Liver (tissue), 9 donors: ENCODE measurements around the gene RABEP2. TPM values are rescaled to one million over a fixed set of nuclear protein-coding genes. Genes with fewer than 3 reads are reported as not detected.

Experiments used
- DNase-seq: peaks from one replicate; pipeline ENCODE4 v3.0.0-alpha.2; 2017; ENCODE audit warnings: low spot score
- H3K27ac ChIP-seq, 2 donors: one replicate each; pipeline ENCODE4 v1.7.0; 2013; ENCODE audit warnings: inconsistent platforms in 2 of 2, low read length in 2 of 2, control low read depth in 1 of 2, low read depth in 1 of 2, mild to moderate bottlenecking in 1 of 2
- H3K27me3 ChIP-seq, 4 donors: one replicate each; pipeline versions ENCODE4 v1.6.1 to v1.7.0; 2013; ENCODE audit warnings: low read length in 3 of 4, inconsistent platforms in 1 of 4, mild to moderate bottlenecking in 1 of 4, moderate library complexity in 1 of 4; ENCODE audit not compliant: control insufficient read depth in 4 of 4, insufficient read depth in 4 of 4
- H3K36me3 ChIP-seq, 4 donors: one replicate each; pipeline versions ENCODE4 v1.6.1 to v1.7.0; 2013; ENCODE audit warnings: low read length in 3 of 4, mild to moderate bottlenecking in 3 of 4, low read depth in 1 of 4, moderate library complexity in 1 of 4; ENCODE audit not compliant: control insufficient read depth in 4 of 4, insufficient read depth in 3 of 4
- H3K4me1 ChIP-seq, 4 donors: one replicate each; pipeline versions ENCODE4 v1.6.1 to v1.7.0; 2013; ENCODE audit warnings: low read length in 3 of 4, mild to moderate bottlenecking in 3 of 4, moderate library complexity in 1 of 4; ENCODE audit not compliant: control insufficient read depth in 4 of 4, insufficient read depth in 4 of 4
- H3K4me3 ChIP-seq, 3 donors: one replicate each; pipeline versions ENCODE4 v1.6.1 to v1.7.0; 2013; ENCODE audit warnings: low read length in 3 of 3, control low read depth in 1 of 3, low read depth in 1 of 3, mild to moderate bottlenecking in 1 of 3
- H3K9ac ChIP-seq, 2 donors: one replicate each; pipeline ENCODE4 v1.7.0; 2013; ENCODE audit warnings: low read length in 2 of 2, mild to moderate bottlenecking in 2 of 2, moderate library complexity in 2 of 2, control low read depth in 1 of 2, low read depth in 1 of 2
- H3K9me3 ChIP-seq, 4 donors: one replicate each; pipeline versions ENCODE4 v1.6.1 to v1.7.0; 2013; ENCODE audit warnings: low read length in 3 of 4; ENCODE audit not compliant: control insufficient read depth in 4 of 4
- EGR1 ChIP-seq, 2 donors: IDR thresholded peaks; 2 replicates each; pipeline ENCODE4 v1.6.1; 2016 to 2018; ENCODE audit warnings: antibody characterized with exemption in 2 of 2, low read depth in 2 of 2
- FOXA2 ChIP-seq: IDR thresholded peaks from 2 replicates; pipeline ENCODE4 v1.6.1; 2016; ENCODE audit warnings: antibody characterized with exemption
- GABPA ChIP-seq, 2 donors: IDR thresholded peaks in 1 of 2; conservative IDR thresholded peaks in 1 of 2; 2 replicates each; pipeline ENCODE4 v1.6.1; 2016; ENCODE audit warnings: antibody characterized with exemption in 2 of 2, mild to moderate bottlenecking in 1 of 2, moderate library complexity in 1 of 2
- HNF4A ChIP-seq, 2 donors: conservative IDR thresholded peaks; 2 replicates each; pipeline ENCODE4 v1.6.1; 2016; ENCODE audit warnings: antibody characterized with exemption in 2 of 2, mild to moderate bottlenecking in 2 of 2
- HNF4G ChIP-seq: IDR thresholded peaks from 2 replicates; pipeline ENCODE4 v1.6.1; 2016; ENCODE audit warnings: antibody characterized with exemption
- JUND ChIP-seq, 2 donors: IDR thresholded peaks; 2 replicates each; pipeline ENCODE4 v1.6.1; 2016; ENCODE audit warnings: antibody characterized with exemption in 2 of 2
- SP1 ChIP-seq: IDR thresholded peaks from 2 replicates; pipeline ENCODE4 v1.6.1; 2018; ENCODE audit warnings: antibody characterized with exemption, mild to moderate bottlenecking
- TAF1 ChIP-seq: conservative IDR thresholded peaks from 2 replicates; pipeline ENCODE4 v1.6.1; 2016; ENCODE audit warnings: antibody characterized with exemption, mild to moderate bottlenecking
- YY1 ChIP-seq: IDR thresholded peaks from 2 replicates; pipeline ENCODE4 v1.6.1; 2016; ENCODE audit warnings: antibody characterized with exemption, mild to moderate bottlenecking
- WGBS: extraction: QIAGEN DNeasy Blood & Tissue Kit; methylation state at CpG from one replicate; pipeline ENCODE4 v1.1.7; 2013; 5-methylcytosine and 5-hydroxymethylcytosine counted together
- polyA plus RNA-seq, 2 donors: library from polyadenylated mRNA; stranded (reverse) in 1 of 2; unstranded in 1 of 2; fragments of 200-250 nt in 1 of 2; fragments of >200 nt in 1 of 2; fragmentation: Nextera tagmentation in 1 of 2; extraction: Ambion mirVana in 1 of 2; gene quantifications; one replicate each; pipeline versions ENCODE4 v1.2.1 to v1.2.3, GENCODE V29; 2013 to 2015
- total RNA-seq, 2 donors: library from RNA; depleted of rRNA; stranded (reverse); fragments of >200 nt; gene quantifications; one replicate each; pipeline ENCODE4 v1.2.3, GENCODE V29; 2014
- TF ChIP-seq, protein P1 (sequence below): IDR thresholded peaks from 2 replicates; pipeline ENCODE4 v1.6.1; 2016; ENCODE audit warnings: antibody characterized with exemption
- TF ChIP-seq, protein P2 (sequence below): IDR thresholded peaks from 2 replicates; pipeline ENCODE4 v1.6.1; 2016; ENCODE audit warnings: antibody characterized with exemption
- TF ChIP-seq, protein P3 (sequence below): fragments of 150-350 bp; IDR thresholded peaks from 2 replicates; pipeline ENCODE4 v1.5.1; 2017; ENCODE audit warnings: improper control_type of control experiment, low read depth, low read length; ENCODE audit not compliant: missing input control
- TF ChIP-seq, protein P4 (sequence below): IDR thresholded peaks from 2 replicates; pipeline ENCODE4 v1.6.1; 2016; ENCODE audit warnings: antibody characterized with exemption, mild to moderate bottlenecking
- donor health status: healthy.
- donor health status: healthy.
- donor health status: healthy.
- donor health status: healthy.
- donor health status: healthy.

The RABEP2 gene
- total and polyA plus RNA-seq, 4 donors, result 3.0 to 16.1 (median 8.3) TPM

- no peaks in the 10 kb centered on the region for H3K4me1 ChIP-seq
- DNase-seq, result no peak
- no peak overlapping the region for H3K9ac ChIP-seq
- peaks cover 0 to 16% (median 3%) of the 10 kb centered on the region in 4 donors for H3K36me3 ChIP-seq
- H3K4me3 ChIP-seq, result no peak overlapping the region
- WGBS, result 89% methylated on average over 15 of the region's 15 CpGs
- no peaks in the 10 kb centered on the region for H3K9me3 ChIP-seq
- H3K27ac ChIP-seq, result no peak overlapping the region
- H3K27me3 ChIP-seq, result no peaks in the 10 kb centered on the region
- TF ChIP-seq, protein P1, sequence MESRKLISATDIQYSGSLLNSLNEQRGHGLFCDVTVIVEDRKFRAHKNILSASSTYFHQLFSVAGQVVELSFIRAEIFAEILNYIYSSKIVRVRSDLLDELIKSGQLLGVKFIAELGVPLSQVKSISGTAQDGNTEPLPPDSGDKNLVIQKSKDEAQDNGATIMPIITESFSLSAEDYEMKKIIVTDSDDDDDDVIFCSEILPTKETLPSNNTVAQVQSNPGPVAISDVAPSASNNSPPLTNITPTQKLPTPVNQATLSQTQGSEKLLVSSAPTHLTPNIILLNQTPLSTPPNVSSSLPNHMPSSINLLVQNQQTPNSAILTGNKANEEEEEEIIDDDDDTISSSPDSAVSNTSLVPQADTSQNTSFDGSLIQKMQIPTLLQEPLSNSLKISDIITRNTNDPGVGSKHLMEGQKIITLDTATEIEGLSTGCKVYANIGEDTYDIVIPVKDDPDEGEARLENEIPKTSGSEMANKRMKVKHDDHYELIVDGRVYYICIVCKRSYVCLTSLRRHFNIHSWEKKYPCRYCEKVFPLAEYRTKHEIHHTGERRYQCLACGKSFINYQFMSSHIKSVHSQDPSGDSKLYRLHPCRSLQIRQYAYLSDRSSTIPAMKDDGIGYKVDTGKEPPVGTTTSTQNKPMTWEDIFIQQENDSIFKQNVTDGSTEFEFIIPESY, result no peak
- TF ChIP-seq, protein P2, sequence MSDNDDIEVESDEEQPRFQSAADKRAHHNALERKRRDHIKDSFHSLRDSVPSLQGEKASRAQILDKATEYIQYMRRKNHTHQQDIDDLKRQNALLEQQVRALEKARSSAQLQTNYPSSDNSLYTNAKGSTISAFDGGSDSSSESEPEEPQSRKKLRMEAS, result no peak
- no peak for TF ChIP-seq JUND (IDR thresholded peaks at IDR 0.05)
Measured at GRCh38 chr16:28901862-28902261, 23.2 kb downstream of the RABEP2 start.

- Histone ChIP-seq H3K27me3 (no peaks in the 10 kb centered on the region), H3K4me1 (no peaks in the 10 kb centered on the region), H3K9ac (no peak overlapping the region), H3K27ac (no peak overlapping the region), H3K4me3 (no peak overlapping the region), H3K36me3 (peaks cover 0 to 12% (median 3%) of the 10 kb centered on the region in 4 donors), H3K9me3 (no peaks in the 10 kb centered on the region)
- 92% methylated on average over 25 of the region's 25 CpGs for WGBS
- TF ChIP-seq, protein P2, result no peak
- TF ChIP-seq JUND (IDR thresholded peaks at IDR 0.05) (no peak), HNF4A (conservative IDR thresholded peaks at IDR 0.05) (no peak), EGR1 (IDR thresholded peaks at IDR 0.05; ENCODE audit: low read depth in 2 of 2) (no peak), TAF1 (no peak), GABPA (IDR thresholded peaks at IDR 0.05 in 1 of 2, conservative IDR thresholded peaks at IDR 0.05 in 1 of 2) (no peak)
- TF ChIP-seq, protein P1, result no peak
- DNase-seq, result no peak
Measured at GRCh38 chr16:28900601-28901000, 24.4 kb downstream of the RABEP2 start.

- H3K36me3 ChIP-seq, result peaks cover 0 to 9% (median 3%) of the 10 kb centered on the region in 4 donors
- H3K27me3 ChIP-seq, result no peaks in the 10 kb centered on the region
- no peaks in the 10 kb centered on the region for H3K9me3 ChIP-seq
- H3K27ac ChIP-seq, result no peak overlapping the region
- TF ChIP-seq, protein P3, sequence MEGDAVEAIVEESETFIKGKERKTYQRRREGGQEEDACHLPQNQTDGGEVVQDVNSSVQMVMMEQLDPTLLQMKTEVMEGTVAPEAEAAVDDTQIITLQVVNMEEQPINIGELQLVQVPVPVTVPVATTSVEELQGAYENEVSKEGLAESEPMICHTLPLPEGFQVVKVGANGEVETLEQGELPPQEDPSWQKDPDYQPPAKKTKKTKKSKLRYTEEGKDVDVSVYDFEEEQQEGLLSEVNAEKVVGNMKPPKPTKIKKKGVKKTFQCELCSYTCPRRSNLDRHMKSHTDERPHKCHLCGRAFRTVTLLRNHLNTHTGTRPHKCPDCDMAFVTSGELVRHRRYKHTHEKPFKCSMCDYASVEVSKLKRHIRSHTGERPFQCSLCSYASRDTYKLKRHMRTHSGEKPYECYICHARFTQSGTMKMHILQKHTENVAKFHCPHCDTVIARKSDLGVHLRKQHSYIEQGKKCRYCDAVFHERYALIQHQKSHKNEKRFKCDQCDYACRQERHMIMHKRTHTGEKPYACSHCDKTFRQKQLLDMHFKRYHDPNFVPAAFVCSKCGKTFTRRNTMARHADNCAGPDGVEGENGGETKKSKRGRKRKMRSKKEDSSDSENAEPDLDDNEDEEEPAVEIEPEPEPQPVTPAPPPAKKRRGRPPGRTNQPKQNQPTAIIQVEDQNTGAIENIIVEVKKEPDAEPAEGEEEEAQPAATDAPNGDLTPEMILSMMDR, result no peak
- TF ChIP-seq YY1 (no peak), HNF4G (no peak), SP1 (no peak), GABPA (IDR thresholded peaks at IDR 0.05 in 1 of 2, conservative IDR thresholded peaks at IDR 0.05 in 1 of 2) (no peak), EGR1 (IDR thresholded peaks at IDR 0.05; ENCODE audit: low read depth in 2 of 2) (no peak), FOXA2 (no peak), HNF4A (conservative IDR thresholded peaks at IDR 0.05) (no peak)
- TF ChIP-seq, protein P4, sequence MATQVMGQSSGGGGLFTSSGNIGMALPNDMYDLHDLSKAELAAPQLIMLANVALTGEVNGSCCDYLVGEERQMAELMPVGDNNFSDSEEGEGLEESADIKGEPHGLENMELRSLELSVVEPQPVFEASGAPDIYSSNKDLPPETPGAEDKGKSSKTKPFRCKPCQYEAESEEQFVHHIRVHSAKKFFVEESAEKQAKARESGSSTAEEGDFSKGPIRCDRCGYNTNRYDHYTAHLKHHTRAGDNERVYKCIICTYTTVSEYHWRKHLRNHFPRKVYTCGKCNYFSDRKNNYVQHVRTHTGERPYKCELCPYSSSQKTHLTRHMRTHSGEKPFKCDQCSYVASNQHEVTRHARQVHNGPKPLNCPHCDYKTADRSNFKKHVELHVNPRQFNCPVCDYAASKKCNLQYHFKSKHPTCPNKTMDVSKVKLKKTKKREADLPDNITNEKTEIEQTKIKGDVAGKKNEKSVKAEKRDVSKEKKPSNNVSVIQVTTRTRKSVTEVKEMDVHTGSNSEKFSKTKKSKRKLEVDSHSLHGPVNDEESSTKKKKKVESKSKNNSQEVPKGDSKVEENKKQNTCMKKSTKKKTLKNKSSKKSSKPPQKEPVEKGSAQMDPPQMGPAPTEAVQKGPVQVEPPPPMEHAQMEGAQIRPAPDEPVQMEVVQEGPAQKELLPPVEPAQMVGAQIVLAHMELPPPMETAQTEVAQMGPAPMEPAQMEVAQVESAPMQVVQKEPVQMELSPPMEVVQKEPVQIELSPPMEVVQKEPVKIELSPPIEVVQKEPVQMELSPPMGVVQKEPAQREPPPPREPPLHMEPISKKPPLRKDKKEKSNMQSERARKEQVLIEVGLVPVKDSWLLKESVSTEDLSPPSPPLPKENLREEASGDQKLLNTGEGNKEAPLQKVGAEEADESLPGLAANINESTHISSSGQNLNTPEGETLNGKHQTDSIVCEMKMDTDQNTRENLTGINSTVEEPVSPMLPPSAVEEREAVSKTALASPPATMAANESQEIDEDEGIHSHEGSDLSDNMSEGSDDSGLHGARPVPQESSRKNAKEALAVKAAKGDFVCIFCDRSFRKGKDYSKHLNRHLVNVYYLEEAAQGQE, result no peak
- TF ChIP-seq, protein P2, result no peak
- H3K4me3 ChIP-seq, result no peak overlapping the region
- 95% methylated on average over 11 of the region's 11 CpGs for WGBS
- DNase-seq, result no peak
- no peak overlapping the region for H3K9ac ChIP-seq
- no peaks in the 10 kb centered on the region for H3K4me1 ChIP-seq
Measured at GRCh38 chr16:28899882-28900590, 25.0 kb downstream of the RABEP2 start.
